K562 (cell line): Measurements from ENCODE around the gene UBE2I. TPM values are rescaled to one million over a fixed set of nuclear protein-coding genes. Genes with fewer than 3 reads are reported as not detected.

Experiments
- BHLHE40 ChIP-seq: IDR thresholded peaks from 2 replicates; pipeline ENCODE4 v1.6.1; 2011; ENCODE audit warnings: low read length, improper control_type of control experiment
- COPS2 ChIP-seq: fragments of 450-650 bp; conservative IDR thresholded peaks from 2 replicates; pipeline ENCODE4 v1.6.1; 2016; ENCODE audit warnings: mild to moderate bottlenecking, moderate library complexity
- CREM ChIP-seq: IDR thresholded peaks from 2 replicates; pipeline ENCODE4 v1.6.1; 2014; ENCODE audit warnings: antibody characterized with exemption, low read depth
- NUFIP1 ChIP-seq: fragments of 450-650 bp; IDR thresholded peaks from 2 replicates; pipeline ENCODE4 v1.6.1; 2018; ENCODE audit not compliant: partially characterized antibody
- POLR2B ChIP-seq: fragments of 450-650 bp; IDR thresholded peaks from 2 replicates; pipeline ENCODE4 v1.6.1; 2018; ENCODE audit warnings: low read depth; ENCODE audit not compliant: partially characterized antibody
- RBM22 ChIP-seq: fragments of 200-400 bp; formaldehyde crosslinking; IDR thresholded peaks from 2 replicates; pipeline ENCODE4 v1.6.1; 2018; ENCODE audit warnings: low read length, low read depth; ENCODE audit not compliant: poor library complexity, severe bottlenecking
- SNIP1 ChIP-seq: fragments of 450-650 bp; IDR thresholded peaks from 2 replicates; pipeline ENCODE4 v1.7.1; 2017; ENCODE audit warnings: low read depth, mild to moderate bottlenecking
- SOX6 ChIP-seq: fragments of 450-650 bp; IDR thresholded peaks from 2 replicates; pipeline ENCODE4 v1.6.1; 2014; ENCODE audit warnings: mild to moderate bottlenecking
- STAG1 ChIP-seq: sonication (generic); formaldehyde crosslinking; IDR thresholded peaks from 2 replicates; pipeline ENCODE4 v1.5.0; 2020; ENCODE audit warnings: missing genetic modification reagents, borderline replicate concordance
- SUPT5H ChIP-seq: fragments of 450-650 bp; IDR thresholded peaks from 2 replicates; pipeline ENCODE4 v1.6.1; 2016
- TCF3 ChIP-seq: sonication (generic); formaldehyde crosslinking; IDR thresholded peaks from 2 replicates; pipeline ENCODE4 v1.4.0; 2020; ENCODE audit warnings: mild to moderate bottlenecking, missing genetic modification reagents
- ZNF12 ChIP-seq: sonication (generic); formaldehyde crosslinking; IDR thresholded peaks from 2 replicates; pipeline ENCODE4 v1.4.0; 2020; ENCODE audit warnings: mild to moderate bottlenecking, missing genetic modification reagents
- ZNF57 ChIP-seq: fragments of 450-650 bp; formaldehyde crosslinking; IDR thresholded peaks from 2 replicates; pipeline ENCODE4 v1.4.0; 2020; ENCODE audit warnings: mild to moderate bottlenecking, moderate library complexity
- ZNF830 ChIP-seq: fragments of 250-450 bp; sonication (Bioruptor Pico); IDR thresholded peaks from 2 replicates; pipeline ENCODE4 v1.5.0; 2021; ENCODE audit warnings: mild to moderate bottlenecking
- ZSCAN29 ChIP-seq: fragments of 450-650 bp; IDR thresholded peaks from 2 replicates; pipeline ENCODE4 v1.6.1; 2017
- polyA plus RNA-seq, 8 experiments: library from polyadenylated mRNA; depleted of rRNA in 4 of 8; stranded (reverse) in 5 of 8; unstranded in 3 of 8; fragments of >200 nt; fragmentation: Nextera tagmentation in 2 of 8; fragmentation: Illumina TruSeq in 1 of 8; extraction: Ambion mirVana in 2 of 8; extraction: Trizol in 1 of 8; gene quantifications; 2 replicates each; pipeline versions ENCODE4 v1.2.1 to v1.2.3, GENCODE V29; 2011 to 2014; ENCODE audit warnings: inconsistent platforms in 1 of 8, missing spikeins in 1 of 8
- total RNA-seq, 7 experiments: library from RNA; depleted of rRNA in 6 of 7; stranded (reverse); fragments of >200 nt in 6 of 7; fragmentation: Illumina TruSeq in 2 of 7; extraction: Trizol in 2 of 7; gene quantifications; 2 replicates each; pipeline versions ENCODE4 v1.2.1 to v1.2.3, GENCODE V29; 2011 to 2021; ENCODE audit warnings: low replicate concordance in 1 of 7
- TF ChIP-seq, protein P1 (sequence below): fragments of 250-450 bp; sonication (Bioruptor Pico); IDR thresholded peaks from 2 replicates; pipeline ENCODE4 v1.8.0; 2021; ENCODE audit warnings: mild to moderate bottlenecking, moderate library complexity
- TF ChIP-seq, protein P2 (sequence below): sonication (generic); formaldehyde crosslinking; IDR thresholded peaks from 2 replicates; pipeline ENCODE4 v1.8.0; 2023; ENCODE audit warnings: missing genetic modification reagents, mild to moderate bottlenecking, borderline replicate concordance
- TF ChIP-seq, protein P3 (sequence below): fragments of 200-800 bp; sonication (Bioruptor generic); IDR thresholded peaks from 2 replicates; pipeline ENCODE4 v1.6.1; 2017; ENCODE audit warnings: missing genetic modification characterization, missing compliant biosample characterization
- TF ChIP-seq, protein P4 (sequence below): sonication (generic); formaldehyde crosslinking; IDR thresholded peaks from 2 replicates; pipeline ENCODE4 v1.8.0; 2022; ENCODE audit warnings: mild to moderate bottlenecking, low read depth, missing genetic modification reagents

Gene UBE2I
- total and polyA plus RNA-seq, 9 of the 15 experiments (the other 6 are each of a cell fraction or from before 2014, with no cell fraction given) = 36.6 to 254 (median 104) TPM

DNA sequence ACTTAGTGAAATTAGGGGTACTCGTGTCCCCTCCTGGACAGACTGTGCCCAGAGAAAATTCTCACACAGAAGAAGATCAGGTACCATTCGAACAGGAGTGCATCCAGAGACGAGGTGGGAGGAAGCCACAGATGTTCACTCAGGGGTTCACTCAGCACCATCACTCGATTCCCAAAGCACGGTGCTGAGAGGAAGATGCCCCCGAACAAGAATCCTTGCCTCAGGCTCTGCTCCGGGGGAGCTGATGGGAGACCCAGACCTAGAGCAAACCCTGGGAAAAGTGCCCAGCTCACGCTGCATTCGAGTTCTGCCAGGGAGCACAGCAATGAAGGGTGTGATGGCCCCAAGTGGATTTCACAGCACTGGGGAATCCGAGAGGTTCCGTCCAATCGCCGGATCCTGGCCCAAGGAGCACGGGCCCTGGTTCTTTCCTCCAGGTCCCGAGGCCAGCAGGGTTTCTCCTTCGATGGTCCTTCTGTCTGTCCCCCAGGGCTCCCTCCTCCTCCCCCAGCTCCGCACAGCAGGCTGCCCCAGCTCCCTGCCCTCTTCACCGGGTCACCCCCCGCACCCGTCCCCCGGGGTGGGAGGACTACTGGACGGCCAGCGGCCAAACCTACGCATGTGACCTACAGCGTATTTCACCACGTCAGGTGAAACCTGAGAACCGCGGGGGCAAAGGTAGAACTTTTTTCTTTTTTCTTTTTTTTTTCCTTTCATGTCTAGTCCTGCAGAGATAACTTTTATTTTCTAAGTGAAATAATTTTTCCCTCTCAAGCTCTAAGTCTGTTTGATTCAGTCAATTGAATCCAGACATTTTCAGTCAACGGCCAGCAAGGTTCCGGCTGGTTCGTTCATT is 10.2 kb upstream of the UBE2I start (continued):
- TF ChIP-seq ZNF830 (CRISPR knock-in tag) = peak; percentile 82; the same call in 1 of the 2 replicates
- TF ChIP-seq RBM22 = no peak
- TF ChIP-seq, protein P1, sequence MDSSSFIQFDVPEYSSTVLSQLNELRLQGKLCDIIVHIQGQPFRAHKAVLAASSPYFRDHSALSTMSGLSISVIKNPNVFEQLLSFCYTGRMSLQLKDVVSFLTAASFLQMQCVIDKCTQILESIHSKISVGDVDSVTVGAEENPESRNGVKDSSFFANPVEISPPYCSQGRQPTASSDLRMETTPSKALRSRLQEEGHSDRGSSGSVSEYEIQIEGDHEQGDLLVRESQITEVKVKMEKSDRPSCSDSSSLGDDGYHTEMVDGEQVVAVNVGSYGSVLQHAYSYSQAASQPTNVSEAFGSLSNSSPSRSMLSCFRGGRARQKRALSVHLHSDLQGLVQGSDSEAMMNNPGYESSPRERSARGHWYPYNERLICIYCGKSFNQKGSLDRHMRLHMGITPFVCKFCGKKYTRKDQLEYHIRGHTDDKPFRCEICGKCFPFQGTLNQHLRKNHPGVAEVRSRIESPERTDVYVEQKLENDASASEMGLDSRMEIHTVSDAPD (CRISPR knock-in tag) = no peak
- TF ChIP-seq CREM = peak; percentile 64
- no peak for TF ChIP-seq SNIP1
- peak; percentile 76 for TF ChIP-seq ZNF12 (CRISPR knock-in tag)
- TF ChIP-seq COPS2 = no peak
- no peak for TF ChIP-seq ZNF57 (CRISPR knock-in tag)
- TF ChIP-seq, protein P2, sequence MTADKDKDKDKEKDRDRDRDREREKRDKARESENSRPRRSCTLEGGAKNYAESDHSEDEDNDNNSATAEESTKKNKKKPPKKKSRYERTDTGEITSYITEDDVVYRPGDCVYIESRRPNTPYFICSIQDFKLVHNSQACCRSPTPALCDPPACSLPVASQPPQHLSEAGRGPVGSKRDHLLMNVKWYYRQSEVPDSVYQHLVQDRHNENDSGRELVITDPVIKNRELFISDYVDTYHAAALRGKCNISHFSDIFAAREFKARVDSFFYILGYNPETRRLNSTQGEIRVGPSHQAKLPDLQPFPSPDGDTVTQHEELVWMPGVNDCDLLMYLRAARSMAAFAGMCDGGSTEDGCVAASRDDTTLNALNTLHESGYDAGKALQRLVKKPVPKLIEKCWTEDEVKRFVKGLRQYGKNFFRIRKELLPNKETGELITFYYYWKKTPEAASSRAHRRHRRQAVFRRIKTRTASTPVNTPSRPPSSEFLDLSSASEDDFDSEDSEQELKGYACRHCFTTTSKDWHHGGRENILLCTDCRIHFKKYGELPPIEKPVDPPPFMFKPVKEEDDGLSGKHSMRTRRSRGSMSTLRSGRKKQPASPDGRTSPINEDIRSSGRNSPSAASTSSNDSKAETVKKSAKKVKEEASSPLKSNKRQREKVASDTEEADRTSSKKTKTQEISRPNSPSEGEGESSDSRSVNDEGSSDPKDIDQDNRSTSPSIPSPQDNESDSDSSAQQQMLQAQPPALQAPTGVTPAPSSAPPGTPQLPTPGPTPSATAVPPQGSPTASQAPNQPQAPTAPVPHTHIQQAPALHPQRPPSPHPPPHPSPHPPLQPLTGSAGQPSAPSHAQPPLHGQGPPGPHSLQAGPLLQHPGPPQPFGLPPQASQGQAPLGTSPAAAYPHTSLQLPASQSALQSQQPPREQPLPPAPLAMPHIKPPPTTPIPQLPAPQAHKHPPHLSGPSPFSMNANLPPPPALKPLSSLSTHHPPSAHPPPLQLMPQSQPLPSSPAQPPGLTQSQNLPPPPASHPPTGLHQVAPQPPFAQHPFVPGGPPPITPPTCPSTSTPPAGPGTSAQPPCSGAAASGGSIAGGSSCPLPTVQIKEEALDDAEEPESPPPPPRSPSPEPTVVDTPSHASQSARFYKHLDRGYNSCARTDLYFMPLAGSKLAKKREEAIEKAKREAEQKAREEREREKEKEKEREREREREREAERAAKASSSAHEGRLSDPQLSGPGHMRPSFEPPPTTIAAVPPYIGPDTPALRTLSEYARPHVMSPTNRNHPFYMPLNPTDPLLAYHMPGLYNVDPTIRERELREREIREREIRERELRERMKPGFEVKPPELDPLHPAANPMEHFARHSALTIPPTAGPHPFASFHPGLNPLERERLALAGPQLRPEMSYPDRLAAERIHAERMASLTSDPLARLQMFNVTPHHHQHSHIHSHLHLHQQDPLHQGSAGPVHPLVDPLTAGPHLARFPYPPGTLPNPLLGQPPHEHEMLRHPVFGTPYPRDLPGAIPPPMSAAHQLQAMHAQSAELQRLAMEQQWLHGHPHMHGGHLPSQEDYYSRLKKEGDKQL (CRISPR knock-in tag) = no peak
- no peak for TF ChIP-seq SOX6
- TF ChIP-seq BHLHE40 = peak; percentile 71
- TF ChIP-seq ZSCAN29 = no peak
- TF ChIP-seq STAG1 (CRISPR knock-in tag) = no peak
- TF ChIP-seq NUFIP1 = no peak
- TF ChIP-seq, protein P3, sequence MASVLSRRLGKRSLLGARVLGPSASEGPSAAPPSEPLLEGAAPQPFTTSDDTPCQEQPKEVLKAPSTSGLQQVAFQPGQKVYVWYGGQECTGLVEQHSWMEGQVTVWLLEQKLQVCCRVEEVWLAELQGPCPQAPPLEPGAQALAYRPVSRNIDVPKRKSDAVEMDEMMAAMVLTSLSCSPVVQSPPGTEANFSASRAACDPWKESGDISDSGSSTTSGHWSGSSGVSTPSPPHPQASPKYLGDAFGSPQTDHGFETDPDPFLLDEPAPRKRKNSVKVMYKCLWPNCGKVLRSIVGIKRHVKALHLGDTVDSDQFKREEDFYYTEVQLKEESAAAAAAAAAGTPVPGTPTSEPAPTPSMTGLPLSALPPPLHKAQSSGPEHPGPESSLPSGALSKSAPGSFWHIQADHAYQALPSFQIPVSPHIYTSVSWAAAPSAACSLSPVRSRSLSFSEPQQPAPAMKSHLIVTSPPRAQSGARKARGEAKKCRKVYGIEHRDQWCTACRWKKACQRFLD (CRISPR knock-in tag) = no peak
- TF ChIP-seq POLR2B = peak; percentile 27
- TF ChIP-seq, protein P4, sequence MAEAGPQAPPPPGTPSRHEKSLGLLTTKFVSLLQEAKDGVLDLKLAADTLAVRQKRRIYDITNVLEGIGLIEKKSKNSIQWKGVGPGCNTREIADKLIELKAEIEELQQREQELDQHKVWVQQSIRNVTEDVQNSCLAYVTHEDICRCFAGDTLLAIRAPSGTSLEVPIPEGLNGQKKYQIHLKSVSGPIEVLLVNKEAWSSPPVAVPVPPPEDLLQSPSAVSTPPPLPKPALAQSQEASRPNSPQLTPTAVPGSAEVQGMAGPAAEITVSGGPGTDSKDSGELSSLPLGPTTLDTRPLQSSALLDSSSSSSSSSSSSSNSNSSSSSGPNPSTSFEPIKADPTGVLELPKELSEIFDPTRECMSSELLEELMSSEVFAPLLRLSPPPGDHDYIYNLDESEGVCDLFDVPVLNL (CRISPR knock-in tag) = no peak
- TF ChIP-seq SUPT5H = no peak
- no peak for TF ChIP-seq TCF3 (CRISPR knock-in tag)
